Stimulated activated CD4-positive, alpha-beta T cell treated with anti-CD3 and anti-CD28 coated beads, Interleukin-2, amount 100 ng/mL, for 48 hours (primary cell): Measurements from ENCODE around the gene SLC7A1.

Experiments
- DNase-seq, 2 donors: peaks; one replicate each; pipeline ENCODE4 v3.0.0-alpha.2; 2020

The SLC7A1 gene

GRCh38 chr13:29526741-29527140 is 68.7 kb downstream of the SLC7A1 start:
- DNase-seq = no peak

GRCh38 chr13:29525757-29526156 is 69.7 kb downstream of the SLC7A1 start:
- no peak for DNase-seq

GRCh38 chr13:29524641-29525040 is 70.8 kb downstream of the SLC7A1 start:
- DNase-seq = no peak

- no peak for DNase-seq
Observed at GRCh38 chr13:29524176-29524575, 71.3 kb downstream of the SLC7A1 start.

DNA sequence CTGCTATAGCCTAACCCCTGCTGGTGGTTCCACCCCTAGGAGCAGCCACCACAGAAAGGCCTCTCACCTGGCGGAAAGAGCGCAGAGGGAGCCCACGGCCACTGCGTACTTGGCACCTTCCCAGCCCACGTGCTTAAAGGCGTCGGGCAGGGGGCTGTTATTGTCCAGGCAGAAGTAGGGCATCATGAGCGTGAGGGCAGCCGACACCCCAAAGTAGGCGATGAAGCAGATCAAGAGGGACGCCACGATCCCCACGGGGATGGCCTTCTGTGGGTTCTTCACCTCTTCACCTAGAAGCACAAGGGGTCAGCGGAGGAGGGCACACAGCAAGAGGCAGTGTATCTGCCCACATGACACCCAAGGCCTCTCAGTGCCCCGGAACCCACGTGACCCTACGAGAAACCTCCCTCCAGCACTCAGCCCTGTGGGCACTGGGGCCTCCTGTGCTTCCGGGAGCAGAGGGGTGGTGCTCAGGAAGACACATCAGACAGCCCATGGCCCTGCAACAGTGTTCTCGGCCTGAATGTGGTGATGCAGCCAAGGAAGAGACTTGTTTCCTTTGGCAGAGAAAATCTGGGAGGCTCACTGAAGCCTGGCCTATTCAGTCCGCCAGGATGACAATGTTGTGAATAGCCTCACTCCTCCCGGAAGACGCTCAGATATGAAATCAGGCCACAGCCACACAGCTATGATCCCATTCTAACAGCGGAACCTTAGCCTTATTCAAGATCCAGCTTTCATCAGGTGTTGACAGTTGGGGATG is 72.1 kb downstream of the SLC7A1 start:
- DNase-seq = no peak

DNA sequence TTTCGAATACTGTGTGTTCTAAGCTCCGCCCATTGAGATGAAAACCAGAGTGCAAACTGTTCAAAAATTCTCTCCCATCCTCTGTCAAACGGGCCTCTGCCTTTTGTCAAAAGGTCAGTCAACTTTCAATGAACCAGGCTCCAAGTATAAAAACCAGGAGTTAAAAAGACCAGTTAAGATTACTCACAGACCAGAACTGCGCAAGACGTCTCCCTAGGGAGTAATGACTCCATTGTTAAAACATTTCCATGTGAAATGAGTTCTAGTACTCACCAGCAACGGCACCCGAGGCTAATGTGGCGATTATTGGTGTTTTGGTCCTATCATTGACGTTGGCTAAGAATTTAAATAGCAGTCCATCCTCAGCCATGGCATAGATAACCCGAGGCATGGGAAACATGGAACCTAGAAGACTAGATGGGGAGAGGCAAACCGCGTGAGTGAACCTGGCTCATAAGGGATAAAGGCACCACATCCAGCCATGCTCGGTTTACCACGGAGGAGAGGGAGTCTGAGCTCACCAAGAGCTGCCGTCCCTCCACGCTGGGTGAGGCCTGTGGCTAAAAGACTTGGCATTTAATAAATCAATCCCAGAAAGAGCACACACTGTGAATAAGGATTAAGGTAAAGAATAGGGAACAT is 73.3 kb downstream of the SLC7A1 start:
- no peak for DNase-seq

GRCh38 chr13:29521336-29521735 is 74.2 kb downstream of the SLC7A1 start:
- no peak for DNase-seq

GRCh38 chr13:29520671-29521070 is 74.8 kb downstream of the SLC7A1 start:
- no peak for DNase-seq

DNA sequence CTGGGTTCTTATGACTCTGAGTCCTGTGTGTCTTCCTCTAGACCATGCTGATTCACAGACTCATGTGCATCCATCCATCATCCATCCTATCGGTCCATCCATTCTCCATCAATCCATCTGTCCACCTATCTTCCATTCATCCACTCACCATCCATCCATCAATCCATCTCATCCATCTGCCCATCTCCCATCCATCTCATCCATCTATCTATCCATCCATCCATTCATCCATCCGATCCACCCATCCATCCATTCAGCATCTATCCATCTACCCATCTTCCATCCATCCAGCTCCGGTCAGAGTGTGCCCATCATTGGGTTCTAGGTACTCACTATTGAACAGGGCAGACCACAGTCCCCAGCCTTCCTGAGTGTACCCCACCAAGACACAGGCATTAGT is 75.6 kb downstream of the SLC7A1 start:
- no peak for DNase-seq

DNA sequence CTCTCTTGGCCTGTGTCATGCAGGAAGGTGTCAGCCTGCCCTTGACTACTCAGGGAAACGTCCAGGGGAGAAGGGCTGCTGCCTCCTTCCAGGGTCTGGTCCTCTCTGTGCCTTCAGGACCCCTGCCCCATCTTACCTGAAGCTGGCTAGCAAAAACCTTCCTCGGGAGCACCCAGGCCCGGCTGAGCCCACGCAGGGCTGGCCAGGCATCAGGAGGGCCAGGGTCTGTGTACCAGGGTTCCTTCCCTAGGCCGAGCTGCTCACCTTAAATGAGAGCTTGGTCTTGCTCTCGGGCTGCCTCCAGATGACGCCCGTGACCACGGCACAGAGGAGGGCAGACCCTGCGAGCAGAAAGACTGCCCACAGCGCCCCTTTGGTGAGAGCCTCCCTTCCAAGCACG is 78.6 kb downstream of the SLC7A1 start:
- no peak for DNase-seq

DNA sequence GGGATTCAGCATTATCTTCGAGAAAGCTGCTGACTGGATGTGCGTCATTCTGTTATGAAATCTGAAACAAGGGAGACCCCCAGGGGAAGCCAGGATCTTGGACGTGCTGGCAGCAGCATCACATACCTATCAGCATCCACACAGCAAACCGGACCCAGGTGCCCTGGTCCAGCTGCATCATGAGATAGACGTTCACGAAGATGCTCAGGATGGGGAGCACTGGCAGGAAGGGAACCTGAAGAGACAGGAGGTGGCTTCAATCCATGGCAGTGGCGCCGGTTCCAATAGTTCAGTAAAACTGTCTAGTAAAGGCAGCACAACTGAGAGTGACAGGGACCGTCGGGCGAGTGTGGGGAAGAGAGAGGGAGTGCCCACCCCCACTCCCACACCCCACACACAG is 79.5 kb downstream of the SLC7A1 start:
- DNase-seq = no peak

DNA sequence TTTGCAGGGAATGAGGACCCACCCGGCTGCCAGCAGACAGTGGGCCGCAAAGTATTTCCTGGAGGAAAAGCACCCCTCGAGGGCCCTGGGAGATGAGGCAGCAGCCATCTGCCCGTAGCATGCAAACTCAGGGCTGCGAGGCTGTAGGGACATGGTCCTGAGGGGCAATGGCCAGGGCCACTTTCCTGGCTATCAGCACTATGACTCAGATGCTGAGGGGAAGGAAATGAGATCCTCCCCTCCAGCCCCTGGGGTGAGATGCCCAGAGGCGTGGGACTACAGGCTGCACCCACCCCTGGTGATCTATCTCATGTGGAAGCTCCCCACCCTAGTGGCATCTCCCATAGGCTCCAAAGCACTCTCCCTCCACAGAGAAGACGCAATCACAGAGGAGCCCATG is 80.1 kb downstream of the SLC7A1 start:
- no peak for DNase-seq

DNA sequence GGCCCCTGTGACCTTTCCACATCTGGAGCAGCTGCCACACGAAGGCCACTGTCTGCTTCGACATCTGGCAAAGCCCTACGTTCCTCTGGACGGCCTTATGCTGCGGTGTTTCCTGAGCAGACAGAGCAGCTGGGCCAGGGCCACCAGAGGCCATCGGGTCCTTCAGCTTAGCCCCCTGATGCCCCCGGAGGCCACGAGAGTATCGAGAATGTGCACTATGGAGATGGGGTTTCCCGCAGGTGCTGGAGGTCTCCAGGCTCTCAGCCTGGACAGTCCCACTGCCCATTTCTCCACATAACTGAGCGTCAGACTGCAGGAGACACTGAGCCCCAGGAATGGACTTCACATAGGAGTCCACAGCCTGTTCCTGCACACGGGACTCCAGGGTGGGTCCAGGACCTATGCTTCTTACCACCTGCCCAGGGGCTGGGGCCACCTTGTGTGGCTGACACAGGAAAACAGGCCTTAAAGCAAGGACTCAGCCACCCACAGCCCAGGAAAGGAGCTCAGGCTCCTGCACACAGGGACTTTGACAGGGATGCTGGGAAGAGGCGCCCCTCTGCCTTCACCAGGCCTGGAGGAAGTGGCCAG is 80.7 kb downstream of the SLC7A1 start:
- DNase-seq = no peak

- no peak for DNase-seq
Observed at GRCh38 chr13:29513981-29514719, 81.3 kb downstream of the SLC7A1 start.

DNA sequence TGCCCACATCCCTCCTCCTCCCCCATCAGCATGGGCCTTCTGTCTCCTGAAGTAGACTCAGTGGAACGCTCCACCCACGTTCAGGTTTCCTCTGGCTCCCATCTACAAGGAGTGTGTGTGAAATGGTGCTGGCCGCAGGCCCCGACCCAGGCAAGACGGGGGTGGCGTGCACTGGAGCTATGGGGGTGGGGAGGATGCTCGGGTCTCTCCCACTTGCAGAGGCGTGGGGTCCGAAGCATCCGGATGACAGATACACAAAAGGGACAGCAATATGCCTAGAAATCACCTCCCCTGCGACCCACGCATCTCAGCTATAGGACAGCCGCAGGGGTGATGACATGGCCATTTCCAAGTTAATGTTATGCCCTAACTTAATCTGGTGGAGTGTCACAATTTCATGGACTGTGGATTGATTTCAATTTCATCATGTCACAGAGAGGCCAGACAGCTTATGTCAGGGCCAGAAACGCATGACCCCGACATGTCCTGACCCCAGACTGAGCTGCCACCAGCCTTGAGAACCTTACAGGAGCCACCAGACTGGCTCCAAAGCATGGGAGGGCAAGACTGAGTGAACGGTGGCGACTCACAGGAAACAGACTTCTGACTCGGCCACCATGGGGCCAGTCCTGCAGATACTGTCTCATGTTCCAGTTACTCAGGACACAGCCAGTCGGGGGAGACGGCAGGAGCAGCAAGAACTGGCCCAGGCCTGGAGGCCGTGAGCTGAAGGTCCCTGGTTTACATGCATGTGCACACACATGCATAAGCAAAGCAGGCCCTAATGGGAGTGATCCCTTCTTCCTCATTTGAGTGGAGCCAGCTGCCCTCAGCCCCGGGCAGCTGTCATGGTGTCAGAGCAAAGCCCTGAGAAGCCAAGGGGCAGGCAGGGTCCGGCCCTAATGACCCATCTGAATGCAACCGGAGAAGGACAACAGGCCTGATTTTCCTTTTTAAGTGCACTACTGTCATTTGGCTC is 82.2 kb downstream of the SLC7A1 start:
- no peak for DNase-seq

DNA sequence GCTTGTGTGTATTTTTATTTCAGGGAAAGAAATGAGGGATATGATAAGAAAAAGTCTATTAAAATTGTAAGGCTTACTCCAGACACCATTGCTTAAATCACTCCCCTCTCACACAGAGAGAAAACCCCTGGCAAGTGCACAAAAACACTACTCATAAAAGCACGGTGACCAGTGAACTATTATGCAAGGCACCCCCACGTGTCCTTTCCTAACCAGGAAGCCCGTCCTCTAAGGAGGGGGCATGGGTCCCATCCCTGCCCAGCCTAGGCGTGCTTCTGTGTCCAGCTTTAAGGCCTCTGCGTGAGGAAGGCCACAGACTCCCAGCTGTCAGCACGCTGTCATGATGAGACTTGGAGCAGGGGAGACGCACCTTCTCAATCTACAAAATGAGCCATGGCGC is 83.5 kb downstream of the SLC7A1 start:
- DNase-seq = no peak

- DNase-seq = no peak
Observed at GRCh38 chr13:29511106-29511796, 84.2 kb downstream of the SLC7A1 start.

- DNase-seq = no peak
Observed at GRCh38 chr13:29510651-29511084, 84.8 kb downstream of the SLC7A1 start.

- DNase-seq = no peak
Observed at GRCh38 chr13:29509999-29510589, 85.4 kb downstream of the SLC7A1 start.

GRCh38 chr13:29508876-29509252 is 86.6 kb downstream of the SLC7A1 start:
- DNase-seq = no peak
